Measurements from ENCODE around the gene SNRNP200.
"Not testable (repeated sequence)": the region's sequence is repeated elsewhere in the genome, so short reads cannot be mapped to it uniquely, and the experiment has no call there.

SNRNP200 gene

GRCh38 chr2:96258166-96259022 lies 47.0 kb downstream of the SNRNP200 start:
- TF ChIP-seq CTCF (IDR thresholded peaks at IDR 0.05) = no peak
- TF ChIP-seq ZFX (IDR thresholded peaks at IDR 0.05; ENCODE audit: borderline replicate concordance) = no peak
- H3K27ac ChIP-seq = no peak overlapping the region

GRCh38 chr2:96257744-96258143 lies 47.6 kb downstream of the SNRNP200 start:
- H3K27ac ChIP-seq = not testable (repeated sequence)

- TF ChIP-seq CTCF (IDR thresholded peaks at IDR 0.05) = no peak
- TF ChIP-seq ZFX (IDR thresholded peaks at IDR 0.05; ENCODE audit: borderline replicate concordance) = no peak
- H3K27ac ChIP-seq = no peak overlapping the region
Measured at GRCh38 chr2:96256611-96257113, 48.7 kb downstream of the SNRNP200 start.

GRCh38 chr2:96254571-96254970 lies 50.8 kb downstream of the SNRNP200 start:
- no peak overlapping the region for H3K27ac ChIP-seq
- TF ChIP-seq CTCF (IDR thresholded peaks at IDR 0.05) = no peak
- TF ChIP-seq ZFX (IDR thresholded peaks at IDR 0.05; ENCODE audit: borderline replicate concordance) = no peak

- H3K27ac ChIP-seq = no peak overlapping the region
- TF ChIP-seq CTCF (IDR thresholded peaks at IDR 0.05) (no peak), ZFX (IDR thresholded peaks at IDR 0.05; ENCODE audit: borderline replicate concordance) (no peak)
Measured at GRCh38 chr2:96253006-96253405, 52.3 kb downstream of the SNRNP200 start.

DNA sequence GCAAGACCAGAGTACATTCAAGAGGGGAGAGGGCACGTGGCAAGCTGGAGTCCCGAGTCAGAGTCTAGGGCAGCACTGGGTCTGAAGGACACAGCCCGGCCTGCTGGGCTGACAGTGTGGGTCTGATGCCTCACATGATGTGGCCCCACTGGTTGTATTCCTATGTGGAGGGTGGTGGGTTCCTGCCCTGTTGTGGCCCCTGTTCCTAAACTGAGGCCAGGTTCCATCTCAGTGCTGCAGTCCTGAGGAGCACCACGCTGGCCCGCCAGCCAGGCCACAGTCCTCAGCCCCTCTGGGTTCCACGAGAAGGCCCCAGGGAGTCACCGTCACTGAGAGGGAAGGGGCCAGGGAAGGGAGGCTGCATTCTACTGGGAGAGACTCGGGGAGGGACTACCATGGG lies 52.8 kb downstream of the SNRNP200 start:
- H3K27ac ChIP-seq = no peak overlapping the region
- TF ChIP-seq ZFX (IDR thresholded peaks at IDR 0.05; ENCODE audit: borderline replicate concordance) = no peak
- TF ChIP-seq CTCF (IDR thresholded peaks at IDR 0.05) = no peak

- TF ChIP-seq ZFX (IDR thresholded peaks at IDR 0.05; ENCODE audit: borderline replicate concordance) (no peak), CTCF (IDR thresholded peaks at IDR 0.05) (no peak)
- H3K27ac ChIP-seq = peak overlapping the region; percentile 20; the same call in 1 of the 2 replicates
Measured at GRCh38 chr2:96251721-96252292, 53.5 kb downstream of the SNRNP200 start.

Measured in 22Rv1 (cell line).